ENCODE results near the gene RALGPS1. TPM values are rescaled to one million over a fixed set of nuclear protein-coding genes. Genes with fewer than 3 reads are reported as not detected.

Gene RALGPS1
- total RNA-seq, 1 experiment from 2014 or later, result 18.6 TPM

GRCh38 chr9:126945682-126946081 lies 31.1 kb downstream of the RALGPS1 start:
- H3K9me3 ChIP-seq (ENCODE audit: control insufficient read depth, low read depth, low read length), result no peaks in the 10 kb centered on the region
- no peak overlapping the region for H3T11ph ChIP-seq (ENCODE audit: low read length)
- H3K27me3 Mint-ChIP-seq (ENCODE audit: low read depth), result no peaks in the 10 kb centered on the region
- H3K4me3 Mint-ChIP-seq, result no peak overlapping the region
- H3K27ac ChIP-seq (ENCODE audit: insufficient read length, low read depth, low read length), result no peak overlapping the region
- H3K27ac Mint-ChIP-seq, result peak overlapping the region in 2 of 3 experiments; percentile 9 to 25; a peak in 2 of 7 replicates
- H4K91ac ChIP-seq (ENCODE audit: insufficient read length, low read depth, low read length), result no peak overlapping the region
- no peak overlapping the region for H2BK15ac ChIP-seq (ENCODE audit: low read depth, low read length)
- no peaks in the 10 kb centered on the region; a peak in 1 of 7 replicates for H3K36me3 Mint-ChIP-seq (ENCODE audit: insufficient read depth in 1 of 3, low read depth in 3 of 3)
- no peaks in the 10 kb centered on the region for H3K4me1 ChIP-seq (ENCODE audit: insufficient read depth, low read length)
- no peak overlapping the region for H2AK5ac ChIP-seq (ENCODE audit: insufficient read length, low read length)
- H2BK20ac ChIP-seq (ENCODE audit: low read depth, low read length, poor library complexity, severe bottlenecking), result no peak overlapping the region
- no peak overlapping the region for H2BK5ac ChIP-seq (ENCODE audit: insufficient read length, low read length)
- no peak overlapping the region for H3K4me2 ChIP-seq (ENCODE audit: insufficient read depth, insufficient read length, low read length)
- H3K4ac ChIP-seq (ENCODE audit: low read depth, low read length), result no peak overlapping the region
- no peak overlapping the region for H3K9ac ChIP-seq (ENCODE audit: extremely low read depth, insufficient read length, low read length)
- no peak overlapping the region for H3K18ac ChIP-seq (ENCODE audit: insufficient read length, low read depth, low read length)
- no peaks in the 10 kb centered on the region for H3K79me2 ChIP-seq (ENCODE audit: insufficient read depth, low read length)
- no peak overlapping the region for H2AFZ ChIP-seq (ENCODE audit: low read length)
- H3K9me3 Mint-ChIP-seq, result no peaks in the 10 kb centered on the region
- H3K14ac ChIP-seq (ENCODE audit: insufficient read depth, low read length), result no peak overlapping the region
- DNase-seq, result no peak
- no peak overlapping the region for H2BK120ac ChIP-seq (ENCODE audit: low read depth, low read length, poor library complexity, severe bottlenecking)
- WGBS (ENCODE audit: extremely low coverage, insufficient read length, low lambda C conversion rate), result no CpG with 5 or more reads among the region's 7 CpGs
- no peak overlapping the region for H3K23ac ChIP-seq (ENCODE audit: insufficient read length, low read depth, low read length)
- no peaks in the 10 kb centered on the region for H3K27me3 ChIP-seq (ENCODE audit: insufficient read depth, low read length)
- no peak overlapping the region for H4K5ac ChIP-seq (ENCODE audit: insufficient read length, low read depth, low read length)
- H4K8ac ChIP-seq (replicated peaks; ENCODE audit: insufficient read length, low read depth, low read length), result no peak overlapping the region
- H3K4me1 Mint-ChIP-seq, result peaks cover 11 to 14% of the 10 kb centered on the region in 2 experiments
- H3K56ac ChIP-seq (ENCODE audit: insufficient read length, low read depth, low read length), result no peak overlapping the region
- no peaks in the 10 kb centered on the region for H3K79me1 ChIP-seq (ENCODE audit: insufficient read depth, low read depth, low read length, poor library complexity, severe bottlenecking)
- H4K20me1 ChIP-seq (ENCODE audit: control insufficient read depth, insufficient read depth, insufficient read length), result no peaks in the 10 kb centered on the region
- no peaks in the 10 kb centered on the region for H3K23me2 ChIP-seq (ENCODE audit: insufficient read length, low read depth, low read length, poor library complexity, severe bottlenecking)
- TF ChIP-seq CTCF (conservative IDR thresholded peaks at IDR 0.05), result no peak
- H2BK12ac ChIP-seq (ENCODE audit: insufficient read length, low read depth, low read length), result no peak overlapping the region

Data from H9 (cell line).